Activated CD8-positive, alpha-beta memory T cell treated with anti-CD3 and anti-CD28 coated beads, Interleukin-2, amount 50 U/mL, for 24 hours (primary cell): ENCODE results near the gene HCLS1.
"Not testable (repeated sequence)": the region's sequence is repeated elsewhere in the genome, so short reads cannot be mapped to it uniquely, and the experiment has no call there.

Experiments
- DNase-seq: peaks from one replicate; pipeline ENCODE4 v3.0.0-alpha.2; 2020; ENCODE audit errors: extremely low read depth

Gene HCLS1

GRCh38 chr3:121660356-121661171 is at the start of gene HCLS1:
Gene HCLS1 (minus strand): TSS chr3:121660903. CDS start chr3:121658347, 2,556 bp downstream.
- DNase-seq, result peak; percentile 33

GRCh38 chr3:121710347-121710746 is 49.6 kb upstream of the HCLS1 start:
- no peak for DNase-seq

- DNase-seq, result no peak
Measured at GRCh38 chr3:121707531-121708273, 47.0 kb upstream of the HCLS1 start.

- DNase-seq, result no peak
Measured at GRCh38 chr3:121705541-121705940, 44.8 kb upstream of the HCLS1 start.

- DNase-seq, result no peak
Measured at GRCh38 chr3:121703973-121704372, 43.3 kb upstream of the HCLS1 start.

GRCh38 chr3:121698901-121699300 is 38.2 kb upstream of the HCLS1 start:
- DNase-seq, result no peak

- DNase-seq, result no peak
Measured at GRCh38 chr3:121698476-121698875, 37.8 kb upstream of the HCLS1 start.

- no peak for DNase-seq
Measured at GRCh38 chr3:121696186-121696585, 35.5 kb upstream of the HCLS1 start.

- DNase-seq, result no peak
Measured at GRCh38 chr3:121692010-121692699, 31.5 kb upstream of the HCLS1 start.

GRCh38 chr3:121690777-121691405 is 30.2 kb upstream of the HCLS1 start:
- no peak for DNase-seq

- DNase-seq, result not testable (repeated sequence)
Measured at GRCh38 chr3:121688747-121689146, 28.0 kb upstream of the HCLS1 start.

- no peak for DNase-seq
Measured at GRCh38 chr3:121681792-121682191, 21.1 kb upstream of the HCLS1 start.

- no peak for DNase-seq
Measured at GRCh38 chr3:121677141-121677540, 16.4 kb upstream of the HCLS1 start.

- no peak for DNase-seq
Measured at GRCh38 chr3:121670676-121671075, 10.0 kb upstream of the HCLS1 start.

- no peak for DNase-seq
Measured at GRCh38 chr3:121667333-121667732, 6.6 kb upstream of the HCLS1 start.

- DNase-seq, result no peak
Measured at GRCh38 chr3:121665488-121665887, 4.8 kb upstream of the HCLS1 start.

GRCh38 chr3:121663171-121663847 is 2.6 kb upstream of the HCLS1 start:
- DNase-seq, result no peak

- no peak for DNase-seq
Measured at GRCh38 chr3:121662742-121663141, 2.0 kb upstream of the HCLS1 start.

- DNase-seq, result no peak
Measured at GRCh38 chr3:121661376-121661775, 673 bp upstream of the HCLS1 start.

- no peak for DNase-seq
Measured at GRCh38 chr3:121659586-121659985, 1.1 kb downstream of the HCLS1 start.

GRCh38 chr3:121658716-121659435 is 1.8 kb downstream of the HCLS1 start:
- DNase-seq, result no peak
